ENCODE results near the gene ASB10. TPM values are rescaled to one million over a fixed set of nuclear protein-coding genes. Genes with fewer than 3 reads are reported as not detected.
A peak's percentile ranks its signal among the peaks of the same experiment; 100 is the strongest.

ASB10 gene
- total RNA-seq, 2 experiments from 2014 or later: not detected

DNA sequence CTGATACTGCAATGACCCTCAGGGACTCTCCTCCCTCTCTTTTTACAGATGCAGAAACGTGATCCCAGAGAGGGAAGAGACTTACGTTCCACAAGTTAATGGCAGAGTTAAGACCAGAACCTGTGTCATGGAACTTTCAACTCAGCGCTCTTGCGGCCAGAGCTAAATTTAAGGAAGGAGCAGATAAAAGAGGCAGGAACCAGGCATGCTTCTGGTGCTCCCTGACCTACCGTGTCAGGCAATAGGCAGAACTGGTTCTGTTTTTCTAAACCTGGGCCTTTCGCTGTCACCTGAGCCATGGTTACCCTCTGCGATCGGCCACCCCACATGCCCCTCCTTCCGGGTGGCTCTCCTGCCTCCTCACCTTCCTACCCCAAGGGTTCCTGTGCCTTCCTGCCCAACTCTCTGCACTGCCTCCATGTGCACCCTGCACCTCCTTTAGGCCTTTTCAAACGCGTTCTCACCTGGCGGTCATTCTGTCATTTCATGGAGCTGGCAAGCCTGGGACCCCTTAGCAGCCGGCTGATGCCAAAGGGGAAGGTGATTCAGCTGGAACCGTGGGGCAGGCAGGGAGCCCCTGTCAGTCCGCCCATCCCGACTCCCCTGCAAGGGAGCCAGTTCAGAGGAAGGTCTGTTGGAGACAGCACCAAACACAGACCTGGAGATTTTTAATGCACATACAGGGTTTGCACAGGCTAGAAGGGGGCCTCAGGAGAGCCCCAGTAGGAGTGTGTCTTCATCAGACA, 11.8 kb downstream of the ASB10 start:
- Mint-ChIP-seq H3K4me1 (peaks cover 7% of the 10 kb centered on the region), H3K27ac (no peak overlapping the region), H3K36me3 (no peaks in the 10 kb centered on the region), H3K27me3 (peaks cover 37% of the 10 kb centered on the region), H3K9me3 (ENCODE audit: low read depth) (no peaks in the 10 kb centered on the region), H3K4me3 (no peak overlapping the region)
- DNase-seq (no peak), ATAC-seq (no peak)
- CTCF ChIA-PET: interaction anchor here (1.3 to 2.6 kb wide), 3 partner anchors 9 to 52 kb away, joined by 4 to 8 read pairs (median 6); partner anchors contain the start of gene ABCF2

DNA sequence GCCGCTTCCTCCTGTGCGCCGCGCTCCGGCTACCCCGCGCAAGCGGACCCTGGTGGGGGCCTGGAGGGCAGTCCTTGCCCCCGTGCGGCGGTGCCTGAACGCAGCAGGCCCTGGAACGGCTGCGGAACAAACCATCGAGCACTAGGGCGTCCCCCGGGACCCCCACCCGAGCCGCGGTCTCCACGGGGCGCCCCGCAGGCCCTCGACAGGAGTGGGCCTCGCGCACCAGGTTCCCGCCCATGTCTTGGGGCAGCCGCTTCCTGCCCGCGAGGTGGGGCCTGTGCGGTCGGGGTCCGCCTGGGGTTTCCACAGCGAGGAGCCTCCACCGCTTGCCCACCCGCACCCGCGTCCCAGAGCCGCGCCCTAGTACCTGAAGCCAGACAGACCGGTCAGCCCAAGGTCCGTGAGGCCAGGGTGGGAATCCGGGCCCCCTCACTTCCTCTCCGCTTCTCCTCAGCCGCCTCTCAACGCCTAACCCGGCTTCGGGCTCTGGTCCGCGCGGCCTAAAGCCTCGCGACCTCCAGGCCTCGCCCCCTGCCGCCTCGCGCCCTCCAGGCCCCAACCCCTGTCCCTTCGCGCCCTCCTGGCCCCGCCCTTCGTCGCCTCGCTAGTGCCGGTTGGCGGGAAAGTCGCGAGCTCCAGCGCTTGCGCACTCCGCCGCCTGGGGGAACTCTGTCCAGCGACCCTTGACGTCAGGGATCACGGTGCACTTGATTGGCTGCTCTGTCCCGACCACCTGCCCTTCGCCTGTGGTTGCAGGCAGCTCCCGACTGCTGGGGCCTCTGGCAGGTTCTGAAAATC, 12.6 kb downstream of the ASB10 start:
- H3K36me3 Mint-ChIP-seq: no peaks in the 10 kb centered on the region
- CTCF ChIA-PET: interaction anchor here (1.3 to 2.6 kb wide), 3 partner anchors 8 to 53 kb away, joined by 4 to 8 read pairs (median 6); partner anchors contain the start of gene ABCF2
- DNase-seq (peak; percentile 55), ATAC-seq (no peak)
- peaks cover 7% of the 10 kb centered on the region for H3K4me1 Mint-ChIP-seq
- H3K9me3 Mint-ChIP-seq (ENCODE audit: low read depth): no peaks in the 10 kb centered on the region
- no peak overlapping the region for H3K27ac Mint-ChIP-seq
- H3K4me3 Mint-ChIP-seq: no peak overlapping the region
- H3K27me3 Mint-ChIP-seq: peaks cover 45% of the 10 kb centered on the region

DNA sequence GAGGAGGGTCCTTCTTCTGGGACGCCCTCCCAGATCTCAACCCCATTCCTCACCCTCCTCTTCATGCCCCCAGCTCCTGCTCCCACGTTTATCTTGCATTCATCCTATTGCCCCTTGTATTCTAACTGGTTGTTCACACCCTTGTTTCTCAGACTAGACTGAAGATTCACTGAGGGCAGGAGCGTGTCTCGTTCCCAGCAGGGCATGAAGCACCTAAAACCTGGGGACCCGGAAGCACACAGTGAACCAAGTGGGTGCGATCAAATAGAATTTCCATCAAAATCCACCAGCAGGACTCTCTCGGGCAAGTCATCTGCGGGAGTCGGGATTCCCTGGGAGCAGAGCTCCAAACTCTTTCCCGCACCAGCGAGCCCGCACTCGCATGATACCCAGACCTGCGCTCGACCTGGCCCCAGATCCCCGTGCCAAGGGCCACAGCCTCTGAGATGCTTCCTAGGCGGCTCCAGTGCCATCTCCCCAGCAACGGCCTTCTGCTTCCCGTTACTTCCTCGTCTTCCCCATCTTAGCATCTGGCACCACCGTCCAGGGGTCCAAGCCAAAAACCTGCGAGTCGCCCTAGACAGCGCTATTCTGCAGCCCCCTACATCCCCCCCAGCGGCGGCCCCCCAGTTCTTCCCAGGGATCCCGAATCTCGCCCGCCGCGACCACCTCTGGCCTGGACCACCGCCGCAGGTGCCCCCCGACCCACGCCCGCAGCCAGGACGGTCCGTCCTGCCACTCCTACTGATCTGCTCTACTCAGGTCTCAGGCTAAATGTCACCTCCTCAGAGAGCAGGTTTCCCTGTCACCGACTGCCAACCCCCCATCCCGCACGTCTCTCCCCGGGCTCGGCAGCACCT, 13.4 kb downstream of the ASB10 start:
- no peaks in the 10 kb centered on the region for H3K36me3 Mint-ChIP-seq
- H3K9me3 Mint-ChIP-seq (ENCODE audit: low read depth): no peaks in the 10 kb centered on the region
- H3K27ac Mint-ChIP-seq: no peak overlapping the region

DNA sequence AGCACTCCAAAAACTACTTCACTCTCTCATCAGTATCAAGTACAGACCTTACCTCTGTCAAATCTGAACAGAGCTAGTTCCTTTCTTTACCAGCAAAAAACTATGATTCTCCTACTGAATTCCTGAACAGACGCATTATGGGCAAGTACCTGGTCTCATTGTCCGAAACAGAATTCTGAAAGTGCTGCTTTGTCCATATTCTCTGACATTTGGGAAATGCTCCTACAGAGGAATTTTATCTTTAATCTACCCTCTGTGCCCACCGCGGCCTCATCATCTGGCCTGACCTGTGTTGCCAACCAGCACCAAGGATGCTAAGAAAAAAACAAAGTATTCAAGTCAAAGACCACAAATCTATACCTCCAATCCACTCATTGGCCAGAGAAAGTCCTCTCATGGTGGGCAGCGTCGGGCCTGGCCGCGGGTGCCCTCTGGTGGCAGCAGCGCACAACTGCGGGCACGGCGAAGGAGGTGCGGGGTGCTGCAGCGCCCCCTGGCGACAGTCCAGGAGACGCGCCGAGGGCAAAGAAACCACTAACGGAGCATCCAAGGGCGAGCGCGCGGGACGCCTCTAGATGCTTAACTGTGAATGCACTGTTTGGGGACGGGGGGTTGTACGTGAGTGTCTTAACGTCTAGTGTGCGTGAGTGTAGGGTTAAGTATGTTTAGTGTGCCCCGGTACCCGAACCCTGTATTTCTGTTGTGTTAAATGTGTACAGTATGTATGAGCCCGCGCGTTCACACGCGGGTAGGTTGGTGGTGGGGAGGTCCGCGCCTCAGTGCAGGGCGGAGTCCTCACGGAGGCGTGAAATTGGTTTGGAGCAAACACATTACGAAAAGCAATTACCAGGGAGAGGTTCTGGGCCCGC, 14.5 kb downstream of the ASB10 start:
- ATAC-seq (peak; percentile 70), DNase-seq (peak; percentile 84)
- Mint-ChIP-seq H3K36me3 (no peaks in the 10 kb centered on the region), H3K9me3 (ENCODE audit: low read depth) (no peaks in the 10 kb centered on the region), H3K4me1 (peaks cover 12% of the 10 kb centered on the region), H3K4me3 (no peak overlapping the region), H3K27me3 (peaks cover 52% of the 10 kb centered on the region), H3K27ac (no peak overlapping the region)
- CTCF ChIA-PET: interaction anchor here (0.6 to 1.3 kb wide), 12 partner anchors 9 to 250 kb away, joined by 3 to 11 read pairs (median 4); partner anchors contain the start of genes ABCB8 and CHPF2

More for the DNA sequence above, 13.4 kb downstream of the ASB10 start:
- Mint-ChIP-seq H3K4me1 (peaks cover 8% of the 10 kb centered on the region), H3K27me3 (peaks cover 50% of the 10 kb centered on the region), H3K4me3 (no peak overlapping the region)
- DNase-seq: no peak
- no peak for ATAC-seq
- CTCF ChIA-PET: no interaction called here

DNA sequence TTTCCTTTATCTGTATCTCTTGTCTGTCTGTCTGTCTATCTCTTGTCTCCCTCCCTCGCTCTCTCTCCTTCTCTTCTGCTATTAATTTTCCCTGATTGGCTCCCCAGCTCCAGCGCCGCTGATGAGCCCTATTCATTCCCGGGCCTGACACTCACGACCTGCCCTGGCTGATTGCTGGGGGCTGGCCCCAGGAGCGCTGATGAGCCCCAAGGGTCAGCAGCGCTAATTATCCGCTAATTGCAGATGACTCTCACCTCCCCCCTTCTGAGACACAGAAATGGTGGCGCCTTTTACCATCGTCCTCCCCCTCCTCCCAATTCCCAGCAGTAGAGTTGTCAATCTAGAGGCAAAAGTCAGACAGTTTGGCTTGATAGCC, 18.3 kb downstream of the ASB10 start:
- DNase-seq (no peak), ATAC-seq (no peak)
- H3K4me1 Mint-ChIP-seq: peaks cover 10% of the 10 kb centered on the region
- H3K27me3 Mint-ChIP-seq: peaks cover 52% of the 10 kb centered on the region
- no peaks in the 10 kb centered on the region for H3K36me3 Mint-ChIP-seq
- no peaks in the 10 kb centered on the region for H3K9me3 Mint-ChIP-seq (ENCODE audit: low read depth)
- CTCF ChIA-PET: interaction anchor here (1.0 to 3.7 kb wide), 14 partner anchors 8 to 128 kb away, joined by 3 to 24 read pairs (median 5); partner anchors contain the start of gene ABCF2
- no peak overlapping the region for H3K27ac Mint-ChIP-seq
- H3K4me3 Mint-ChIP-seq: peak overlapping the region; percentile 38

DNA sequence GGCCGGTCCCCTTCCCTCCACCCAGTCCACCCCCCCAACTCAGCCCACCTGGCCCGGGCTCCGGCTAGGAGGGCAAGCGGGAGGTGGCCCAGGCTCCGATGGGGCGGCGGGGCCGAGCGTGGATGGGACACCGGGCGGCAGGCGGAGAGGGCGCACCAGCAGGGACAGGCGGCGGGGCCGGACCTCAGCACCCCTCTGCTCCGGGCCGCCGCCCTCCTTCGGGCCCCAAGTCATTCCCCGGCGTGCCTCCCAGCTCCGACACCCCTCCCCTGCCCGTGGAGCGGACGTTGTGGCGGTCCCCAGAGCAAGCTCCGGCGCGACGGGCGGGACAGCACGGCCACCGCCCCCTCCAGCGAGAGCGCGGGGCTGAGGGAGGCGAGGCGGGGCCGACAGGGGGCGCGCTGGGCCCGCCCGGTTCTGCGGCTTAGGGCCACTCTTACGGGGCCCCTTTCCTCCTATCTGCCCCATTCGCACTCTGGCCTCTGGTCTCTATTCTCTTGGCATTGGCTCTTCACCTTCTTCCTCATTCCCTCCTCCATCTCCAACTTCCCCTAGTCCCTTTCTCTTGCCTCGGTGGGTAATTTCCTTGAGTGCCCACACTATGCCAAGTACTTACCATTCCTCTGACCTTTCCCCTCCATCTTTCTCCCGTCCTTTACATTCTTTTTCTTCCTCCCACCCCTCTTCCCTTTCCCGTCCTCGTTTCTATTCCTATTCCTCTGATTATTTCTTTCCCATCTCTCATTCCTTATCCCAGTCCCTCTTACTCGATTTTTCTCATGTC, 18.9 kb downstream of the ASB10 start:
- H3K27me3 Mint-ChIP-seq: peaks cover 49% of the 10 kb centered on the region
- ATAC-seq (peak; percentile 86), DNase-seq (peak; percentile 67)

DNA sequence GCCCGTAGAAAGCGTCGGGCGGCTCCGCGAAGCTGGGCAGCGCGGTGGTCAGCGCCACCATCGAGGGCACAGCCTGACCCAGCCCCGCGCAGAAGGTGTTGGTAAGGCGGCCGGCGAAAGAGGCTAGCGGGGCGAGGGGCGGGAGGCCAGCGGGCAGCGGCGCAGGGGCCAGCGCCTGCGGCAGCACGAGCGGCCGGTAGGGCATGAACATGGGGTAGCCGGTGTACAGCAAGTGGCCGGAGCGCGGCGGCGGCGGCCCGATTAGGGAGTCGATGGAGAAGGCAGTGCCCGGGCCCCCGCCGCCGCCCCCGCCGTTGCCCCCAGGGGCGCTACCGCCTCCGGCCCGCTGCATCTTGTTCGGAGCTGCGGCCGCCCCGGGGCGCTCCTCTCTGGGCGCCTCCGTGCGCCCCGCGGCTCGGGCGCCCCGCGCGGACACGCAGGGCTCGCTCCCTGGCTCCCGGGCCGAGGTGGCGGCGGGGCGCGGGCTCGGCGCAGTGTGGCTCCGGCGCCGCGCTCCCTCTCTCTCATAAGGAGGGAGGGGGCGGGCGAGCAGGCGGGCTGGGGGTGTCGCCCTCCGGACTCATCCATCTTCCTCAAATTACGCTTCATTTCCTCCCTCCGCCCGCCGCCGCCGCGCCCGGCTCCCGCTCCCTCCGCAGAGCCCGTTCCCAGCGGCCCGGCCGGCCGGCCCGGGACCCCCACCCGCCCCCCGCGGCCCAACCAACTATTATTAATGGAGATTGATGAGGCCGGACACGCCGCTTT, 19.7 kb downstream of the ASB10 start, which contains the start of gene GBX1:
Gene GBX1 (minus strand): TSS at position 498 of the 765 bp plus-strand sequence. CDS start 146 bp downstream, at position 352.
- Mint-ChIP-seq H3K4me3 (peak within 1 kb of the TSS; percentile 38), H3K27me3 (peaks cover 42% of the 10 kb centered on the region), H3K27ac (no peak within 1 kb of the TSS)

More for the DNA sequence above, 18.9 kb downstream of the ASB10 start:
- H3K4me3 Mint-ChIP-seq: peak overlapping the region; percentile 38
- H3K36me3 Mint-ChIP-seq: no peaks in the 10 kb centered on the region
- H3K4me1 Mint-ChIP-seq: peaks cover 10% of the 10 kb centered on the region
- no peaks in the 10 kb centered on the region for H3K9me3 Mint-ChIP-seq (ENCODE audit: low read depth)
- CTCF ChIA-PET: interaction anchor here (0.6 to 3.7 kb wide), 16 partner anchors 8 to 148 kb away, joined by 3 to 24 read pairs (median 3); partner anchors contain the start of gene ABCF2
- no peak overlapping the region for H3K27ac Mint-ChIP-seq

DNA sequence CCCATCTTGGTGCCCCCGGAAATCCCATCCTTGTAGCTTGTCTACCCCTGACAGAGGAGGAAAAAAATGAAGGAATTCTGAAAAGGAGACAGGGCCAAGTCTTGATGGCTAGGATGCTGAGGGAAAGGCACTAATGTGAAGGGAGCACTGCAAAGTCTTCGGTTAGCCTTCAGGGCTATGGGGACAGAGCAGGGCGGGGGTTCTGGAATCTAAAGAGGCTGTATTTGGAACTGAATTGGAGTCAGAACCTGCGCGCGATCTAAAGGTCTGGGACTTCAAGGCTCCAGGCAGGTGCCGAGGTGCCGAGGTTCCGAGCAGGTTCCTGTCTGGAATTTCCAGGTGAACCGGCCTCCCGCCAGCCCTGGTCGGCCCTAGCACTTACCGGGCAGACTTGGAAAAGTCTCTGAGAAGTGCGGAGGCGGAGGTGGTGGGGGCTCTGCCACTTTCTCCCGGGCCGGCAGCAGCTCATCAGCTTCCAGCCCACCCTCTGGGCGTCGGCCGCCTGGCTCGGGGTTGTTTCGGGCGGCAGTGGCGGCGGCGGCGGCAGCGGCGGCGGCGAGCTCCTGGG, 20.3 kb downstream of the ASB10 start:
- H3K4me1 Mint-ChIP-seq: peaks cover 5% of the 10 kb centered on the region
- H3K4me3 Mint-ChIP-seq: no peak overlapping the region
- peaks cover 36% of the 10 kb centered on the region for H3K27me3 Mint-ChIP-seq
- DNase-seq (no peak), ATAC-seq (no peak)
- CTCF ChIA-PET: interaction anchor here (0.7 to 2.9 kb wide), 8 partner anchors 9 to 268 kb away, joined by 3 to 15 read pairs (median 4); partner anchors contain the start of gene ABCF2
- H3K9me3 Mint-ChIP-seq (ENCODE audit: low read depth): no peaks in the 10 kb centered on the region
- H3K27ac Mint-ChIP-seq: no peak overlapping the region
- no peaks in the 10 kb centered on the region for H3K36me3 Mint-ChIP-seq

More for the DNA sequence above, 19.7 kb downstream of the ASB10 start, which contains the start of gene GBX1:
- peak; percentile 50 for ATAC-seq
- CTCF ChIA-PET: interaction anchor here (0.6 to 3.7 kb wide), 16 partner anchors 8 to 149 kb away, joined by 3 to 24 read pairs (median 4); partner anchors contain the start of gene ABCF2
- no peak for DNase-seq
- H3K9me3 Mint-ChIP-seq (ENCODE audit: low read depth): no peaks in the 10 kb centered on the region
- no peaks in the 10 kb centered on the region for H3K36me3 Mint-ChIP-seq
- H3K4me1 Mint-ChIP-seq: peaks cover 5% of the 10 kb centered on the region

DNA sequence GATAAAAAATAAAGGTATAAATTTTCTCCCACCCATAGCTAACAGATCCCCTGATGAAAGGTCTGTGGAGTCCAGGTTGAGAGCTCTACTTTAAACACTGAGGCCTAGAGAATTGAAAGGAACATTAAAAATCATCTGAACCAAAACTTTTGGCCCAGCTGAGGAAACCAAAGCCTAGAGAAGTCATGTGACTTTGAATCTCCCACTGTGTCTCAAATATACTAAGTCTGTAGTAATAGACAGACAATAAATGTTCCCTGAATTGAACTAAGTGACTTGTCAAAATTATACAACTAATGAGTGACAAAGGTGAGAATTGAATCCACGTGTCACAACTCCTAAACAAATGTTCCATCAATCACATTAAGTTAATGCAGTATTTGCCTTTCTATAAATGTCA, 25.3 kb downstream of the ASB10 start:
- no peak overlapping the region for H3K4me3 Mint-ChIP-seq
- no peak for ATAC-seq
- peaks cover 16% of the 10 kb centered on the region for H3K27me3 Mint-ChIP-seq
- H3K27ac Mint-ChIP-seq: no peak overlapping the region
- no peaks in the 10 kb centered on the region for H3K9me3 Mint-ChIP-seq (ENCODE audit: low read depth)
- H3K4me1 Mint-ChIP-seq: no peaks in the 10 kb centered on the region
- H3K36me3 Mint-ChIP-seq: no peaks in the 10 kb centered on the region
- DNase-seq: no peak
- CTCF ChIA-PET: interaction anchor here (0.6 to 1.9 kb wide), 4 partner anchors 9 to 38 kb away, joined by 3 to 7 read pairs (median 4); no protein-coding TSS in a partner anchor

DNA sequence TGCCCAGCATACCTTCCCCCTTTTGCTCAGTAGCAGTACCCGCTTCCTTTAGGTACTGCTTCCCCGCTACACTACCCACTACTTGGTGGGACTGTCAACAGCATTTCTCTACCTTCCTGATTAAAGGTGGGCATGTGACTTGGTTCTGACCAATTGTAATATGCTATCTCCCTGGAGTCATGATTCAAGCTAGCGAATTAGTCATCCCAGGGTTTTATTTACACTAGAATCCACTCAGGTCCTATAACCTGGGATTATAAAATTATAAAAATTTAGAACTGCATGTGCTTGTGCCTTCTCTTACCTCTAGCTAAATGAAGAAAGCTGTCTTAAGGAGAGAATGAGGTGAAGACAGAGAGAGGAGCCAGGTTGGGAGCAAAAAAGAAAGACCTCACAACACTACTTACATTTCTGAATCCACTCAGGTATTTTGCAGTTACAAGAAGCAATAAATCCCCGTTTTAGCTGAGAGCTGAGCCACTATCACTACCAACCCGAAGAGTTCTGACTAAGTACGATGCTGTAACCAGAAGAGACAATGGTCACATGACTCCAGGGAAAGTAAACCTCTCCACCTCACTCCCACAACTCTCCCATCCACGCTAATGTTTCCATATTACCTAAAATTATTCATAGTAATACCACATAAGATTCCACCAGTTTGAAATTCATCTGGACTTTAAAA, 29.3 kb downstream of the ASB10 start:
- no peaks in the 10 kb centered on the region for H3K4me1 Mint-ChIP-seq
- no peak for DNase-seq
- no peaks in the 10 kb centered on the region for H3K9me3 Mint-ChIP-seq (ENCODE audit: low read depth)
- H3K36me3 Mint-ChIP-seq: no peaks in the 10 kb centered on the region
- CTCF ChIA-PET: interaction anchor here (0.6 to 1.2 kb wide), 6 partner anchors 10 to 47 kb away, joined by 3 to 6 read pairs (median 4); no protein-coding TSS in a partner anchor
- no peak overlapping the region for H3K4me3 Mint-ChIP-seq
- no peak overlapping the region for H3K27ac Mint-ChIP-seq
- H3K27me3 Mint-ChIP-seq: peaks cover 38% of the 10 kb centered on the region
- no peak for ATAC-seq
